ENCODE results near the gene PCBP4.

The PCBP4 gene

GRCh38 chr3:51955175-51955892 lies 11.9 kb downstream of the PCBP4 start, which contains the start of gene GPR62:
Gene GPR62 (plus strand): TSS chr3:51955381. CDS start chr3:51955653, 272 bp downstream.
- DNase-seq (ENCODE audit: low spot score), result no peak

GRCh38 chr3:51954713-51955112 lies 12.5 kb downstream of the PCBP4 start:
- DNase-seq (ENCODE audit: low spot score), result no peak

- DNase-seq (ENCODE audit: low spot score), result no peak
Measured at GRCh38 chr3:51954105-51954504, 13.1 kb downstream of the PCBP4 start.

GRCh38 chr3:51953445-51953844 lies 13.8 kb downstream of the PCBP4 start:
- DNase-seq (ENCODE audit: low spot score), result peak; percentile 62

GRCh38 chr3:51950899-51951298 lies 16.4 kb downstream of the PCBP4 start:
- no peak for DNase-seq (ENCODE audit: low spot score)

GRCh38 chr3:51949121-51949520 lies 18.1 kb downstream of the PCBP4 start:
- no peak for DNase-seq (ENCODE audit: low spot score)

- DNase-seq (ENCODE audit: low spot score), result no peak
Measured at GRCh38 chr3:51948016-51948580, 19.2 kb downstream of the PCBP4 start.

GRCh38 chr3:51947215-51947900 lies 19.9 kb downstream of the PCBP4 start:
- no peak for DNase-seq (ENCODE audit: low spot score)

- DNase-seq (ENCODE audit: low spot score), result no peak
Measured at GRCh38 chr3:51946796-51947195, 20.5 kb downstream of the PCBP4 start.

- no peak for DNase-seq (ENCODE audit: low spot score)
Measured at GRCh38 chr3:51945926-51946705, 21.1 kb downstream of the PCBP4 start.

- no peak for DNase-seq (ENCODE audit: low spot score)
Measured at GRCh38 chr3:51945031-51945840, 22.0 kb downstream of the PCBP4 start.

GRCh38 chr3:51944451-51945021 lies 22.7 kb downstream of the PCBP4 start:
- no peak for DNase-seq (ENCODE audit: low spot score)

GRCh38 chr3:51943451-51944391 lies 23.5 kb downstream of the PCBP4 start:
- no peak for DNase-seq (ENCODE audit: low spot score)

- peak; percentile 91 for DNase-seq (ENCODE audit: low spot score)
Measured at GRCh38 chr3:51942603-51943450, 24.4 kb downstream of the PCBP4 start.

GRCh38 chr3:51941798-51942602 lies 25.3 kb downstream of the PCBP4 start, which contains the start of the genes PARP3 and RRP9:
Gene PARP3 (plus strand): TSS chr3:51942363. CDS start chr3:51943356, 993 bp downstream.
Gene RRP9 (minus strand): TSS chr3:51941904. CDS start chr3:51941867, 37 bp downstream.
- DNase-seq (ENCODE audit: low spot score), result peak; percentile 99

- peak; percentile 26 for DNase-seq (ENCODE audit: low spot score)
Measured at GRCh38 chr3:51941463-51941797, 25.8 kb downstream of the PCBP4 start.

GRCh38 chr3:51940648-51941462 lies 26.4 kb downstream of the PCBP4 start:
- DNase-seq (ENCODE audit: low spot score), result peak; percentile 43

Measured in AG20443 (cell line).